GM19043 (cell line): ENCODE results near the gene NUAK2.
"Not testable (repeated sequence)": the region's sequence is repeated elsewhere in the genome, so short reads cannot be mapped to it uniquely, and the experiment has no call there.

Experiments
- ATAC-seq: cut with Tn5 transposase; IDR thresholded peaks from one replicate; pipeline ENCODE4 v1.9.1; 2021; ENCODE audit warnings: low read depth; ENCODE audit not compliant: unreplicated experiment

NUAK2 gene

DNA sequence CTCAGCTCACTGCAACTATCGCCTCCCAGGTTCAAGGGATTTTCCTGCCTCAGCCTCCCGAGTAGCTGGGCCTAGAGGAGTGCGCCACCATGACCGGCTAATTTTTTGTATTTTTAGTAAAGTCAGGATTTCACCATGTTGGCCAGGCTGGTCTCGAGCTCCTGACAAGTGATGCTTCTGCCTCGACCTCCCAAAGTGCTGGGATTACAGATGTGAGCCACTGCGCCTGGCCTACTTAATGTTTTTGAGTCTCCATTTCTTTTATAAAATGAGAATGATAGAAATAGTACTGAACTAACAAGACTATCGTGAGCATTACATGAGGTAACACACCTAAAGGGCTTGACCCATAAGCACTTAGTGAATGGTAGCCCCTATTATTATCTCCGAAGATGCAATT is 21.4 kb downstream of the NUAK2 start:
- no peak for ATAC-seq

GRCh38 chr1:205298191-205298994 is 23.2 kb downstream of the NUAK2 start:
- ATAC-seq: no peak

DNA sequence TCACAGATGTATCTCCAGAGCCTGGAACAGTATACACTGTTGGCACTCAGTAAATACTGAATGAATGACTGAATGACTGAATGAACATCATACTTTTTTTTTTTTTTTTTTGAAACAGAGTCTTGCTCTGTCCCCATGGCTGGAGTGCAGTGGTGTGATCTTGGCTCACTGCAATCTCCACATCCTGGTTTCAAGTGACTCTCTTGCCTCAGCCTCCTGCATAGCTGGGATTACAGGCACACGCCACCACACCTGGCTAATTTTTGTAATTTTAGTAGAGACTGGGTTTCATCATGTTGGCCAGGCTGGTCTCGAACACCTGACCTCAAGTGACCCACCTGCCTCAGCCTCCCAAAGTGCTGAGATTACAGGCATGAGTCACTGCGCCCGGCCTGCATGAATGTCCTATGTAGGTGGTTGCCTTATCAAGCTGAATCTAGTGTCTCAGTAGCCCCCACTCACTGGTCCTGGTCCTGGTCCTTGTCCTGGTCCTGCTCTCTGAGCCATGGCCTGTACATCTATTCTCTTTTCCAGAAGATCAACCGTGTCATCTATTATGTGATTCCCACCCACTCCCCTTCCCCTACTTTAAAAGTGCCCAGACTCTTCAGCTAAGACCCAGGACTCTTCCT is 23.9 kb downstream of the NUAK2 start:
- ATAC-seq: not testable (repeated sequence)

GRCh38 chr1:205296154-205296553 is 25.4 kb downstream of the NUAK2 start:
- ATAC-seq: no peak

DNA sequence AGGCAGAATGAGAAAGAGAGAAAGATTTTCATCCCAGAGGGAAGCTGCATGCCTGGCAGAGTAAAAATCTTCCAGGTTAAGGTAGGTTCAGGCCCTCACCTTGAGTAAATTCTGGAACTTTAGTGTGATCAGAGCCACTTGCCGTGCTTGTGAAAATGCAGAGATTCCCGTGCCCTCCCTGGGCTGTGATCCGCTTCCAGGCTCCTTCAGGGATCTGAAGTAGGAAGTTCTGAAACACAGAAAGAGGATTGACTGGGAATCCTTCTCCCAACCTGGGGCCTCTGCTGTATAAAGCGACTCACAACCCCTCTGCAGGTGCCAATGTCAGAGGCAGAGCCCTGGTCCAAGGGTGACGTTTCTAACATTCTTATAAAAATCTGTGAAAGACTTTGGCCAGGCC is 26.6 kb downstream of the NUAK2 start:
- no peak for ATAC-seq

DNA sequence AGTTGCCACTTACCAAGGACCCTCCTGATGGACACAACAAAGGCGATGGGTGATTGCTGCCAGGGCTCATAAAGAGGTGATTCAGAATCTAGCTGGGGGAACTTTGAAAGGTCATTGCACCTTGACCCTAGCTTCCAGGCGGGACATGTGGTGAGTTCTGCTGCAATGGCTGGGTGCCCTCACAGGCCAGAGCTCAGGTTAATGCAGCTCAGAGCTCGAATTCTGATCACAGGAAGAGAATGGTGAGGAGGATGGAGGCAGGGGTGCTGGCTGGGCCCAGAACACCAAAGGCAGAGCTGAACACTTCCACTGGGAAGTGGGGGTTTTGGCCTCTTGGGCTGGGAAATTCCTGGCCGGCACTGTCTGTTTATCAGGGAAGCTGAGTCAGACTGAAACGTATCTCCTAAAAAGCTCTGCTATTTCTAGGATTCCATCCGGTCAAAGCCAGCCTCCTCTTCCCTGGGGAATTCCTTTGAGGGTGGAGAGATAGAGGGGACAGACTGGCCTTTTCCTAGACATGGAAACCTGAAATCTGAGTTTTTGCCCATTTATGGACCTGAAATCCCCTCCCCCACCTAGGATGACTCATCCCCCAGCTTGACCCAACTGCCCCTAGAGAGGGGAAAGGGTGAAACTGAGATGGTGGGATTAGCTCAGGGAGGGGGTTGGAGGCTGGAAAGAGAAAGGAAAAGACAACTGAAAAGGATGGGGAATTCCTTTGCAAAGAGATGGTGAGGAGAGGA is 27.2 kb downstream of the NUAK2 start:
- ATAC-seq: no peak

- no peak for ATAC-seq
These were observed 28.0 kb downstream of the NUAK2 start for GRCh38 chr1:205293350-205294074.

GRCh38 chr1:205291596-205291995 is 29.9 kb downstream of the NUAK2 start:
- ATAC-seq: no peak

- ATAC-seq: peak; percentile 75
These were observed 33.6 kb downstream of the NUAK2 start for GRCh38 chr1:205287767-205288559.

DNA sequence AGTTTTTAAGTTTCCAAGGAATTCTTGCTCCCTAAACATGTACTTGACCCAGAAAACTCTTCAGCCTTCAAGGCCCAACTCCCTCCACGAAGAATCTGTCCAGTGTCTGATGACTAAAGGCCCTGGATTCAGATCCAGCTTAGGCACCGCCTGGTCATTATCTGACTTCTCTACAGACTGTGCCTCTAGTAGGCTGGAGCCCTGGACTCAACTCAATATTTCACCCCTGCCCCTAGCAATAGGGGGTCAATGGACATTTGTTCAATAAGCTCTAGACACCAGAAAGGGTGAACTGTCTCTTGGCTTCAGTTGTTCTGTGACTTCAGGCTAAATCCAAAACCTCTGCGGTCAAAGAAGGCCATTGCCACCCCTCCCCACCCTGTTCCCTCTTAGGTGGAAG is 34.5 kb downstream of the NUAK2 start:
- no peak for ATAC-seq

GRCh38 chr1:205286335-205286950 is 35.1 kb downstream of the NUAK2 start:
- no peak for ATAC-seq

- peak; percentile 37 for ATAC-seq
These were observed 36.0 kb downstream of the NUAK2 start for GRCh38 chr1:205285381-205286101.

GRCh38 chr1:205284420-205285144 is 37.0 kb downstream of the NUAK2 start:
- ATAC-seq: no peak

- ATAC-seq: no peak
These were observed 38.0 kb downstream of the NUAK2 start for GRCh38 chr1:205283270-205284147.

DNA sequence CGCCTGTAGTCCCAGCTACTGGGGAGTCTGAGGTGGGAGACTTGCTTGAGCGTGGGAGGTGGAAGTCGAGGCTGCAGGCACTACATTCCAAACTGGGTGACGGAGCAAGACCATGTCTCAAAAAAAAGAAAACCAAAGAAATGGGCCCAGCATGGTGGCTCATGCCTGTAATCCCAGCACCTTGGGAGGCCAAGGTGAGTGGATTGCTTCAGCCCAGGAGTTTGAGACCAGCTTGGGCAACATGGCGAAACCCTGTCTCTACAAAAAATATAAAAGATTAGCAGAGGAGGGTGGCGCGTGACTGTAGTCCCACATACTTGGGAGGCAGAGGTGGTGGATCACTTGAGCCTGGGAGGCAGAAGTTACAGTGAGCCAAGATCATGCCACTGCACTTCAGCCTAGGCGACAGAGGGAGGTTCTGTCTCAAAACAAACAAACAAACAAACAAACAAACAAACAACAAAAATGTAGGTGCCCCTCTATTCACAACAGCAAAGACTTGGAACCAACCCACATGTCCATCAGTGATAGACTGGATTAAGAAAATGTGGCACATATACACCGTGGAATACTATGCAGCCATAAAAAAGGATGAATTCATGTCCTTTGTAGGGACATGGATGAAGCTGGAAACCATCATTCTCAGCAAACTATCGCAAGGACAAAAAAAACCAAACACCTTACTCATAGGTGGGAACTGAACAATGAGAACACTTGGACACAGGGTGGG is 40.7 kb downstream of the NUAK2 start:
- not testable (repeated sequence) for ATAC-seq

GRCh38 chr1:205279986-205280385 is 41.6 kb downstream of the NUAK2 start:
- no peak for ATAC-seq

- no peak for ATAC-seq
These were observed 44.9 kb downstream of the NUAK2 start for GRCh38 chr1:205276689-205277065.
